CD4-positive, alpha-beta T cell treated with Interleukin-4 for 1 hour (primary cell): ENCODE data around the gene REC114.
"Not testable (repeated sequence)": the region's sequence is repeated elsewhere in the genome, so short reads cannot be mapped to it uniquely, and the experiment has no call there.

Experiments used
- DNase-seq, 2 donors: peaks; one replicate each; pipeline ENCODE4 v3.0.0-alpha.2; 2020 to 2022

The REC114 gene, protein sequence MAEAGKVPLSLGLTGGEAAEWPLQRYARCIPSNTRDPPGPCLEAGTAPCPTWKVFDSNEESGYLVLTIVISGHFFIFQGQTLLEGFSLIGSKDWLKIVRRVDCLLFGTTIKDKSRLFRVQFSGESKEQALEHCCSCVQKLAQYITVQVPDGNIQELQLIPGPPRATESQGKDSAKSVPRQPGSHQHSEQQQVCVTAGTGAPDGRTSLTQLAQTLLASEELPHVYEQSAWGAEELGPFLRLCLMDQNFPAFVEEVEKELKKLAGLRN

GRCh38 chr15:73442968-73443367 is at the start of gene REC114:
Gene REC114 (plus strand): TSS chr15:73443164. CDS start chr15:73443186, 22 bp downstream.
- no peak for DNase-seq

DNA sequence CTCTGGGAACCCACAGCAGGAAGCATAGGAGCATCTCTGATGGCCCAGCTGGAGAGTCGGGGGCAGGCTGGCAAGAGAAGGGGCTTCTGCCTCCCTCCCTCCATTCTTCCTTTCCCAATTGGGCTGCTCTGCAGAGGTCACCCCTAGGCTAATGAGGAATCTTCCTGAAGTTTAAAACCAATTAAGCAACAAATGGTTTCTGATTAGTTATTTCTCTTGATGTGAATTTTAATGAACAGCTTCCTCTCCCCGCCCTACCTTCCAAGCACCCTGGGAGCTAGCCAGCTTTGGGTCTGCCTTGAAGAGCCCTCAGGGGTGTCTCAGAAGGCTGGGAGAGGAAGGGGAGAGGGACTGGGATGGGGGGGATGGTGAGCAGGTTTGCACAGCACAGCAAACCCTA is 49.6 kb upstream of the REC114 start:
- no peak for DNase-seq

DNA sequence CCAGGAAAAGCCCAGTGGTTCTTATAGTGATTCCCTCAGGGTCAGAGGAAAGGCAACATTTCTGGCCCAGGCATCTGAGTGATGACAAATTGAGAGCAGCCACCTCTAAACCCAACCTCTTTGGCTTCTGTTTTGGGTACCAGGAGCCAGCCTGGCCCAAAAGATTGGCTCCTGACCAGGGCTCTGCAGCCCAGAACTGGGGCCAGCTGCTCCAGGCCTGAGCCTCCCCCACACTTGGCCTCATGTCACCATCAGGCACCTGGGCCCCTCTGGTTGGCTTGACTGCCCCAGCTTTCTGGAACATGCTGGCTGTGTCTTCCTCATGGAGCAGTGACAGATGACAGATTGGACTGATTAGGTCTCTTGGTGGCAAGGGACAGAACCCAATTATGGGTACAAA is 48.2 kb upstream of the REC114 start:
- no peak for DNase-seq

GRCh38 chr15:73395671-73396070 is 47.3 kb upstream of the REC114 start:
- DNase-seq = no peak

GRCh38 chr15:73397461-73397860 is 45.5 kb upstream of the REC114 start:
- DNase-seq = no peak

DNA sequence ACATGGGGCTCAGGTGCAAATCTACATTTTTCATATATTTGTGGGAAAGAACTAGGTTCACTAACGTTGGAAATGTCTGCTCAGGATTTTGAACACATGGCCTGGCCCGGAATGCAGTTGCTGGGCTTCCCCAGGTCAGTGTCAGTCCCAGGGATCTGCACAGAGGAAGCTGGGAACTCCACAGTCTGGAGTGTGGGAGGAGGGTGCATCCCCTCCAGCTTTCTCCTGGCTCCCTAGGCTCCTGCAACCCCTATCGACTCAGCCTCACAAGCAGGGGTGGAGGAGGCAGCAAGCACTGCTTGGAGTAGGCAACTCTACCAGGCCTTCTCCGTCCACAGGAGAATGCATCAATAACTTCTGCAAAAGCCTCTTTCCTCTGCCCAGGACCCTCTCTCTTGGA is 44.1 kb upstream of the REC114 start:
- DNase-seq = no peak

DNA sequence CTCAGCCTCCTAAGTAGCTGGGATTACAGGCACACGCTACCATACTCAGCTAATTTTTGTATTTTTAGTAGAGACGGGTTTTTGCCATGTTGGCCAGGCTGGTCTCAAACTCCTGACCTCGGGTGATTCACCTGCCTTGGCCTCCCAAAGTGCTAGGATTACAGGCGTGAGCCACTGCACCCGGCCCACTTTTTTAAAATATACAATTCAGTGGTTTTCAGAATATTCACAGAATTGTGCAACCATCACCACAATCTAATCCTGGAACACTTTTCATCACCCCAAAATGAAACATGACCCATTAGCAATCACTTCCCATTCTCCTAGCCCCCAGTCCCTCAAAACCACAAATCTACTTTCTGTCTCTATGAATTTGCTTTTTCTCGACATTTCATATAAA is 42.7 kb upstream of the REC114 start:
- DNase-seq = not testable (repeated sequence)

DNA sequence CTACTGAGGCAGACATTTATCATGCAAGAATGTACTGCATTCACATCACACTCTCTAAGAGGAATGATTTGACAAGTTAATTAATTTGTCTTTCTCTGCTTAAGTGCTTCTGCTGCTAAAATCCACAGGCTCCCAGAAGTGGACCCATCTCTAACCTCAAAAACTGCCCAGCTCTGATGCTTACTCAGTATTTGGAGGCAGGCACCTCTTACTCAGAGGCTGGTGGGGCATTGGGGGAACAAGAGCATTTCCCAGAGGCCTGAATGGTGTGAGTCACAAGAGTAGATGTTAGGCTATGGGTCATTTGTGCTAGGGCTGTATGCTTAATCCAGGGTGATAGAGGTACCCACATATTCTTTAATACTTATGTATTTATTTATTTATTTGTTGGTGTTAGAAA is 39.8 kb upstream of the REC114 start:
- DNase-seq = no peak

- no peak for DNase-seq
These were observed 28.1 kb upstream of the REC114 start for GRCh38 chr15:73414876-73415275.

GRCh38 chr15:73424506-73424905 is 18.5 kb upstream of the REC114 start:
- no peak for DNase-seq

- no peak for DNase-seq
These were observed 17.5 kb upstream of the REC114 start for GRCh38 chr15:73425510-73425909.

DNA sequence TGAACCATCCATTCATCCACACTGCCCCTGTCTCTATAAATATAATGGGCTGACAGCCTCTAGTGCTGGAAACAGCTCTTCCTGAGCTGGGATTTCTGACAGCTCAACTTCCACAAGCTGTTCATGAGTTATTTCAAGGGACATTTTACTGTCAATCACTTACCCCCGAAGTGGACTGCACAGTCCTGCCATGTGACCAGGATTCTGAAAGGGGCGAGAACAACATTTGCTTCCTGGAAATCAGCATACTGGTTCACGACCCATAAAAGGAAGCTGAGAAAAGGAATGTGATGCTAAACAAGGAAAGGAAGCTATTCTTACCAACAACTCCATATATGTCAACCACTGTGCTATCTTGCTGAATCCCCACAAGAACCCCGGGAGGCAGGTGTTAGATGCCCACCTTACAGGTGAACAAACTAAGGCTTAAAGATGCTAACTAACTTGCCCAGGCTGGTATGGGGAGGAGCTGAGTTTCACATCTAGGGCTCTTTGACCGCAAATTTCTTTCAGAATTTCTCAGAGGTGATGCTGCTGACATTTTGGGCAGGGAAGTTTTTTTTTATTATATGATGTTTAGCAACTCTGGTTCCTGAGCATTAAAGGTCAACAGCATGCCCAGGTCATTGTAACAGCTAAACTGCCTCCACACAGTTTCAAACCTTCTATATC is 16.5 kb upstream of the REC114 start:
- no peak for DNase-seq

DNA sequence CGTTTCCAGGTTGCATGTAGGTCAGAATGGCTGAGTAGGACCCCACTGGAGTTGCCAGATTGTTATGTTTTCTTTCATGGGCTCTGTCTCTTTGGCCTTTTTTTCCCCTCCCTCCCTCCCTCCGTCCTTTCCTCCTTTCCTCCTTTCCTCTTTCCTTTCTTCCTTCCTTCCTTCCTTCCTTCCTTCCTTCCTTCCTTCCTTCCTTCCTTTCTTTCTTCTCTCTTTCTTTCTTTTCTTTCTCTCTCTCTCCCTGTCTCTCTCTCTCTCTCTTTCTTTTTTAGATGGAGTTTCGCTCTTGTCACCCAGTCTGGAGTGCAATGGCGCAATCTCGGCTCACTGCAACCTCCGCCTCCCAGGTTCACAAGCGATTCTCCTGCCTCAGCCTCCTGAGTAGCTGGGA is 11.6 kb upstream of the REC114 start:
- DNase-seq = not testable (repeated sequence)

DNA sequence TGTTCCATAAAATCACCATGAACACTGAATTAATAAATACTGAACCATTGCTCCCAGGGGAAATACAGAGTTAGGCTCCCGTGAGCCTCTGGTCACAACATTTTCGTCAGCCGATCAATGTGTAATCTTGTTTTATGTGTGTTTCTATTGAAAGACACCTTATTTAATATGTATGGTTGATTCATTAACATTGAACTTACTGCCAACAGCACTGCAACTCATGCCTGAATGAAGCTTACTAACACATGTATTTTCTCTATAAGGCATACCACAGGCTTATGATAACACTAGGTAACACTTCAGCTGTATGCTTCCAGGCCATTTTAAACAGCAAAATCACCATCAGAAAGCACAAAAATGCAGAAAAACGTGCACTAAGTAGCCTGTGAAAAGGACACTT is 9.1 kb upstream of the REC114 start:
- no peak for DNase-seq

GRCh38 chr15:73436613-73437012 is 6.4 kb upstream of the REC114 start:
- DNase-seq = no peak

DNA sequence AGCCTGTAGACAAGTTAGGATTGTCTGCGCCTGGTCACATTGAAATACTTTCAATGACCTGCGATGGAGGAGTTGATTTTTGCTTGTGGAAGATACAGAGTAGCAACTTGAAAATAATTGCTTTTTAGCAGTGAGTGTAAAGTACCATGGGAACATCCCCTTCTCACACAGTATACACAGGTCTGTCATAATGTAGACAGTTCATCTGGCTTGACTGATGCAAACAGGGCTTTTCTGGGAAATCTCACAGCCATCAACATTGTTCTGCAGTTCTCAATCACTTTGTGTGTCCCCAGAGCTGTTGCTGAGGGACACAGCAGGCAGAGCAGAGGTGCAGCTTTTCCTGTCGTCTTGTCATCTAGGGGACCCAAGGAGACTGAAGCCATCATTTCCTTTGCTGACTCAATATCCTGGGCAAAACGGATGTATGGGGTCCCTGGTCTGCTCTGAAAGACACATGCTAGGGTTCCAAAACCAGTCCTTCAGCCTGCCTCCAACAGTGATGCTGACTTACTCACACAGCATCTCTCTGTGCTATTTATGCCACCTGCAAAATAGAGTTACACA is 5.3 kb upstream of the REC114 start:
- no peak for DNase-seq

DNA sequence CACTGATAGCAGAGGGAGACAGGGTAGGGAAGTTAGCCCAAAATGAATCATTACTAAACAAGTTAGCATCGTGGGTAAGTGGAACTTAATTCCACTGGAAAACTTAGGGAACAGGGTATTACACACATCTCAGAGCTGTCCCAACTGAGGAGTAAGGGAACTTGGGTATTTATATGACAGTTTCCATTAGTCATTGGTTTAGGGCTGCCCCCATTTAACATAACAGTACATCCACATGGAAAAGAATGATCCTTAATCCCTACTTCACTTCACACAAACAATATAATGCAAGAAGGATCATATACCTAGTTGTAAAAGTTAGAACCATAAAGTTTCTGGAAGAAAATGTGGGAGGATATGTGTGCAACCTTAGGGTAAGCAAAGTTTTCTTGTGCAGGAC is 4.3 kb upstream of the REC114 start:
- DNase-seq = no peak

DNA sequence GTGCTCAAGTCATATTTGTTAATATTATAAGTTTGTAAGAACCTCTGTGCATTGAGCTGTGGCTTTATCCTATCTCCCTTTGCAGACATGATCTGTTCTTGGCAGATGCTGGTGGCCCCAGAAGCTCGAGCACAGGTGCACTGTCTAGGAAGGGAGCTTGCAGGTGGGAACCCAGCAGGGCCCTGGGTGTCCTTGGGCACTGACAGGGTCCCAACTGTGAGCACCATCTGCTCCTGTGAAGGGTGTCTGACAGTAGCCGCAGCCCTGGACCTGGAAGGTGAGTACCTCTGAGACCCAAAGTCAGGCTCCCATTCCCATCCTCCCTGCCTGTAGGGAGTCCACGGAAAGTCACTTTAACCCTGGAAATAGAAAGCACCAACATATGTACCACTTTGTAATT is 2.4 kb upstream of the REC114 start:
- DNase-seq = no peak

DNA sequence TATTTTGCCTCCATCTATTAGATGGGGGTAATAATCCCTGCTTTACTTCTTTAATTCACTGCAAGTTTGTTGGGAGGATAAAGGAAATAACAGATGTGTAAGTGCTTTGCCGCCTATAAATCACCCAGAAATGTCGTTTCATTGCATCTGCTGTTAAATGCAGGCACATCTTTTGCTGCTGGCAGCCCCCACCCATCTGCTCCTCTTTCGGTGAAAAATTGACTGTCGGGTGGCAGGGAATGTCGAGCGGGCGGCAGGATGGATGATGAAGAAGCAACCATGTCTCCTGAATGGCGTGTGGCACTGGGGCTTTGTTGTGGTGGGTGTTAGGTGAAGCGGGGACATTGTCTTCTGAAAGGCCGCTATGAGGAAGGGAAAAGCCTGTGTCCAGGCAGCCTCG is 543 bp upstream of the REC114 start:
- DNase-seq = no peak

DNA sequence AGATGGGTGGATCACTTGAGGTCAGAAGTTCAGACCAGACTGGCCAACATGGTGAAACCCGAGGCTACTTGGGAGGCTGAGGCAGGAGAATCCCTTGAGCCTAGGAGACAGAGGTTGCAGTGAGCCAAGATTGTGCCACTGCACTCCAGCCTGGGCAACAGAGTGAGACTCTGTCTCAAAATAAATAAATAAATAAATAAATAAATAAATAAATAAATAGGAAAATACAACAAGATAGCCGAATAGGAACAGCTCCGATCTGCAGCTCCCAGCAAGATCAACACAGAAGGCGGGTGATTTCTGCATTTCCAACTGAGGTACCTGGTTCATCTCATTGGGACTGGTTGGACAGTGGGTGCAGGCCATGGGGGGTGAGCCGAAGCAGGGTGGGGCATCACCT is 4.5 kb downstream of the REC114 start:
- DNase-seq = not testable (repeated sequence)

DNA sequence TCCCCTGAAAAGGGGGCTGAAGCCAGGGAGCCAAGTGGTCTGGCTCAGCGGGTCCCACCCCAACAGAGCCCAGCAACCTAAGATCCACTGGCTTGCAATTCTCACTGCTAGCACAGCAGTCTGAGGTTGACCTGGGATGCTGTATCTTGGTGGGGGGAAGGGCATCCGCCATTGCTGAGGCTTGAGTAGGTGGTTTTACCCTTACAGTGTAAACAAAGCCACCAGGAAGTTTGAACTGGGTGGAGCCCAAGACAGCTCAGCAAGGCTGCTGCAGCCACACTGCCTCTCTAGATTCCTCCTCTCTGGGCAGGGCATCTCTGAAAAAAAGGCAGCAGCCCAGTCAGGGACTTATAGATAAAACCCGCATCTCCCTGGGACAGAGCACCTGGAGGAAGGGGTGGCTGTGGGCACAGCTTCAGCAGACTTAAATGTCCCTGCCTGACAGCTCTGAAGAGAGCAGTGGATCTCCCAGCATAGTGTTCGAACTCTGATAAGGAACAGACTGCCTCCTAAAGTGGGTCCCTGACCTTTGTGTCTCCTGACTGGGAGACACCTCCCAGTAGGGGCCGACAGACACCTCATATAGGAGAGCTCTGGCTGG is 5.3 kb downstream of the REC114 start:
- peak in 1 of 2 donors; percentile 39 for DNase-seq

GRCh38 chr15:73449980-73450379 is 7.0 kb downstream of the REC114 start:
- not testable (repeated sequence) for DNase-seq

DNA sequence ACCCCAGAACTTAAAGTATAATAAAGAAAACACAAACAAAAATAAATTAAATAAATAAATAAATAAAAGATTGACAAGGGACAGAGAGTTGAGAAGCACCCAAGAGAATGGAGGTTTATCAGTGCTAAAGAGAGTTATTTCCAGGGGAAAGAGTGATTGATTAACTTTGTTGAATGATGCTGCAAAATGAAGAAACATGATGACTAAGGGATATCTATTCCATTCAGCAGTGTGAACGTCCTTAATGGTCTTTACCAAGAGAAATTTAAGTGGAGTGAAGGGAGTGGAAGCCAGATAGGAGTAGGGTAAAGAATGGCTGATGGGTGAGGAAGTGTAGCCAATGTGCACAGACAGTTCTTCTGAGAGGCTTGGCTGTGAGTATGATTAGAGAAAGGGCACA is 11.1 kb downstream of the REC114 start:
- DNase-seq = no peak

DNA sequence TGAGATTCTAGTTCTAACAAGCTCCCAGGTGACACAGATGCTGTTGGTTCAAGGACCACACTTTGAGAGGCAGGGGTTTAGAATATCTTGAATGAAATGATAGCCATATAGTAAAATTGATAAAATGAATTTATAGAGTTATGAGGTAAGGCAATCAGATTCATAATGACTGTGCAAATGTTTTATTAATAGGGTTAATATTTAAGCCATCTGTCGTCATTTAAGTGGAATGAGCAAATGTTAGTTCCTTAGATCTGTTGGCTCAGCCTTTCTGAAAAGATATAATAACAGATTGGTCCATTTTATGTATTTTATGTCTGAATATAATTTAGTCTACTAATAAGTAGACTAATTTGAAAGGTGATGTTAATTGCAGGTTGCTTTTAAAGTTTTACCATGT is 12.9 kb downstream of the REC114 start:
- no peak for DNase-seq
